NCI-H69 (cell line): ENCODE measurements around the gene SPOCK3.
A peak's percentile ranks its signal among the peaks of the same experiment; 100 is the strongest.
"Not testable (repeated sequence)": the region's sequence is repeated elsewhere in the genome, so short reads cannot be mapped to it uniquely, and the experiment has no call there.

Experiments used
- DNase-seq: peaks from one replicate; lab custom pipeline; 2025; lab: John Stamatoyannopoulos, UW

The SPOCK3 gene

GRCh38 chr4:167234316-167234881 is at the start of gene SPOCK3:
SPOCK3 (minus strand) TSS chr4:167234494.
- DNase-seq = peak; percentile 90

DNA sequence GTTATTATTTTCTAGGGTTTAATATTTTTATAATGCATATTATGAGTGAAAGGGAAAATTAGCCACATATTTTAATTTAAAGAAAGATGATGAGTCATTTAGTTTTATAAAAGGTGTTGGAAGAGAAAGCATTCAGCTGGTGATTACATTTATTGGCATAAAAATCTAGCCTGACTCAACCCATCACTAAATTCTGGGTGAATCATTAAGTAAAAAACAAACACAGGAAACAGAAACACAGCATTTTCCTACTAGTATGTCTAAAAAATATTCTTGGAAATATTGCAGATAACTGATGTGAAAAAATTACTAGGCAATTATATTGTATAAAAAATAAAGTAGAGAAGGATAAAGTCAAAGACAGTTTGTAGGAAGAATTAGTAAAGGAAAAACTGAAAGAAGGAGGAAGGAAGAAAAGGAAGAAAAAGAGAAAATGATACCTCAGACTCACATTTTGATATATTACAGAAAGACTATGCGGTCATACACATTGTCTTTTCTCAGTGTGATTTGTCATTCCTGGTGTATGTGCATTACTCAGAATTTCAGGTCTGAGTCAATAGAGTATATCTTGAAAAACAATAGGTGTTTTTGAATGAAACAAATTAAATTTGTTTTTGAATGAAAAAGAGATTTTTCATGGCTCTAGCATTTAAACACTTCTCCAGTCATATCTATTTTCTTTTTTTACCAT is 48.0 kb upstream of the SPOCK3 start:
- no peak for DNase-seq

GRCh38 chr4:167281545-167281944 is 47.3 kb upstream of the SPOCK3 start:
- DNase-seq = not testable (repeated sequence)

- DNase-seq = no peak
Measured at GRCh38 chr4:167274351-167274750, 40.1 kb upstream of the SPOCK3 start.

GRCh38 chr4:167265231-167265630 is 30.9 kb upstream of the SPOCK3 start:
- no peak for DNase-seq

- DNase-seq = no peak
Measured at GRCh38 chr4:167248271-167248670, 14.0 kb upstream of the SPOCK3 start.

DNA sequence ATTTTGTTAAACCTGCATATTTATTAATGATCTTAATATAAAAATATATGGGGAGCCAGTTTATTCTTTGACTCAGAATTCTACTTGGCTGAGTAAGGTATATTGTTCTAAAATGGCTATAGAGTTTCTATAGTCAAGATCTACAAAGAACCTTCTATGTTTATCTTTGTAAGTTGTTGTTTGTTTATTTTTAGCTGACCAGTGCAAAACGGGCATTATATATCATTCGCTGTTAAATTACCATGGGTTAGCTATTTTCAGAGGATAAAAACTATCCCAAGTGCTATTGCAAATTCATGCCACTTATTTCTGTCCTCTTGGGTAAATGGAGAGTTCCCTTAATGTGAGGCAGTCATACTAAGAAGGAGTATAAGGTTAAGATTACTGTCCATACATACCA is 5.3 kb upstream of the SPOCK3 start:
- peak; percentile 6 for DNase-seq

DNA sequence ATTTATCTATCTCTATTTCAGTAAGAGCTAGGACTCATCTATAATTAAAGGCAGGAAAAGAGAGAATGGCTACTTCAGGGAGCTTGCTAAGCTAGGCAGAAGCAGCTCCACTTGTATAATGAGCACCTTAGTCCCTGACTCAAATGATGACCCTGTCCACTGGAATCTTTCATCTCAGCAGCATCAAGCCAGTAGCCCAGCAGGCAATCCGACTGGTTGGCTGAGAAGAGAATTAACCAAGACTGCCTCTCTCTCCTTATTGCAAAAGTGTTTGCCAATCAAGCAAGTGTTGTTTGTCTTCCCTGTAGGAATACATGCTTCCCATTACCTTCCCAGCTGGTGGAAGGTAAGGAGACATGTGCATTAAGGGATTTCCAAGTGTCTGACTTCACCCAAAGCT is 3.9 kb upstream of the SPOCK3 start:
- DNase-seq = peak; percentile 91

DNA sequence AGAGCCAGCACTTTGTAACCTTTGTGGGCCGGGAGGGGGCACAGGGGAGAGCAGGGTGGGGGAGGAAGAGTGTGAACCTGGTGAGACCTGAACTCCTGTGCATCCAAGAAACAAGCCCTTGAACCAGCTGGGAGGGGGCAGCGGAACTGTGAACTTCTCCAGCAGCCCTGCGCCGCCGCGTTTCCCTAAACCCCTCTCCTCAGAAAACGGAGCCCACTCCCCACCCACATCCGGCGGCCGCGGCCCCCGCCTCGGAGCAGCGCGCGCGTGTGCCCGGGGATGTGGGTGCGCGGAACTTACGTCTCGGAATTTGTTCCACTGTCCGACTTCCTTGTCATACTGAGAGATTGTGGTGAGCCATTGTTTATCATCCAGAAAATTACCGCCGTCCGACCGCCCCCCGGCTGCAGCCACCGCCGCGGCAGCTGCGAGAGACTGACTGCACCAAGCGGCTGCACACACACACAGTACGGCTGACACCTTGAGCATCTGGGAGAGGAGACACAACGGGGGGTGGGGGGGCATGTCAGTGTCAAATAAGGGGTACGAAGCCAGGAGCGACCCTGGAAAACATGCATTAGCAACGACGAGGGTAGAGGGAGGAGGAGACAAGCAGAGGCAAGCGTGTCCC is 494 bp downstream of the SPOCK3 start:
- peak; percentile 85 for DNase-seq

DNA sequence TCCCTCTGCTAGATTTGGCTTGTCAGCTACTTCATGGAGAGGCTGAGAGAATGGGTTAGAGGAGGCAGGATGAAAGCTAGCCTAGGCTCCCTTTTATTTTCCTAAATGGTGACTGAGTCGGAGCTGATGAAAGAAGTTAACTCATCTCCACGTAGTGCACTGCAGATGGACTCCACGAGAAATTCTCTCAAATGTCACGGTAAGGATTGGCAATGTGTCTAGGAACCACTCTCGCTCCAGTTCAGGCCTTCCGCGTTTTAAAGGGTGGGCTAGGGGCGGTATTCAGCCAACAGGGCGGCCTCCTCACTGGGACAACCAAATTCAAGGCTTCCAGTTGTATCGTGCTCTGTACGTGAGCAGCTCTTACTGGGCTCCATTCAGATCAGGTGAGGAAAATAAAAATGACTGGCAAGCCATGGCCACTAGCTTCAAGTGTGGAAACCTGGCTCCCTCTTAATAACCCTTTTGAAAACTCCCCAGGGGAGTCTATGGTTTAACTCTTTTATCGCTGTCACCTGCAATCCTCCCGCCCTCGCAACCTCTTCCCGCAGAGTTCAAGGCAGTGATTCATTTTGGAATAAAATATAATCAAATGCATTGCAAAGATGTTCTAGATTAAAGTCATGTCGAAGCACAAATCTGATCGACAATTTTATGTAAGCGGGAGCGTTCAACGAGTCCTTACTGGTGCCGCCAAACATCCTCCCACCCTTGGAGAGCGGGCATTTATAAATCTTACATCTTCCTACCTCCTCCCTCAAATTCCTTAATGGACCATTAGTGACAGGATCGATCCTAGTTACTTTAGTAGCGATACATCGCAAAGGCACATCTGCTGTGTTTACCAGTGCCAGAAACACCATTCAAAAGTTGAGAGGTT is 1.2 kb downstream of the SPOCK3 start:
- DNase-seq = peak; percentile 81

DNA sequence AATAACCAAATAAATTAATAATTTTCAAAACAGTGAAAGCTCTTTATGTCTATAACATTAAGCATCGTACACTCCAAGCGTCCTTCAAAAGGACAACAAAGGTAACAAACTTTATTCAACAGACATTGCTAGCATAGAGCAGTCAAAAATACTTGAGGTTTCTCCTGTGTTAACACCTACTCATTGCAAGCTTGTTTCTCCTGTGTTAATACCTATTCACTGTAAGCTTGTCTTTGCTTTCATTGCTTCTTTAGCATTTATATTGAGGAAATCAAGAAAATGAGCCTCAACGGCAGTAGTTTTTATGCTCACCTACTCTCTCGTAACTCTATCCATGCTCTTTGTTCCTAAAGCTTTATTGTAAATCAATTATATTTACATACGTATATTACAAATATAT is 3.5 kb downstream of the SPOCK3 start:
- DNase-seq = peak; percentile 46

GRCh38 chr4:167222099-167222498 is 12.2 kb downstream of the SPOCK3 start:
- no peak for DNase-seq

DNA sequence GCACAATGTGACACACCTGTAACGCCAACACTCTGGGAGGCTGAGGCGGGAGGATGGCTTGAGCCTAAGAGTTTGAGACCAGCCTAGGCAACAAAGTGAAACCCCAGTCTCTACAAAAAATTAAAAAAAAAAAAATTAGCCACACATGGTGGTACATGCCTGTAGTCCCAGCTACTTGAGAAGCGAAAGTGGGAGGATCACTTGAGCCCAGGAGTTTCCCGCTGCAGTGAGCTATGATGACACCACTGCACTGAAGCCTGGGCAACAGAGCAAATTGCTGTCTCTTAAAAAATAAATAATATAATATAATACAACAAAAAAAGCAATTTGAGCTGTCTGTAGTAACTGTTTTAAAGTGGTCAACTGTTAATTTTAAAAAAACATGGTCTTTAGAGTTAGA is 13.2 kb downstream of the SPOCK3 start:
- DNase-seq = peak; percentile 16

DNA sequence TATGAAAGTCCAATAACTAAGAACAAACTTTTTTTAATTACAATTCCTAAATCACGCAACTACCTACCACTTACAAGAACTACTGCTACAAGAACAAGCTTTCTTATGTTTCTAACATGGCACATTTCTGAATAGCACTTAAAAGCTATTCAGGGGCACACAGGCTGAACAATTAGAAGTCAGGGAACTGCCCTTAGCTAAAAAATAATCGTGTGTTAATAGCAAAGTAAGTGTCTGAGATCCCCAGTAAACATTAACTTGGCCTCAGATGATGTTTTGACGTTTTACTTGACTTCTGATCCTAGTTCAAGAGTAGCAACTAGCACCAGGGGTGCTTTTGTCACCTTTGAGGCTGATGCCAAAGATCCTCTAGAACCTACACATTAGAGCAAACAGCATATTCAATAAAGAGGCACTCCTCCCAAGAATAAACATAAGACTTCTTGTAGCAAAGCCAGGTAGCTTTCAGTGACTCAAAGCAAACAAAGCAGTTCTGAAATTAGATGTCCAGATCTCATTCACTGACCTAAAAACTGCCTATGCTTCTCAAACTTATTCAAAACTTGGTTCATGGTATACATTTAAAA is 16.2 kb downstream of the SPOCK3 start:
- DNase-seq = peak; percentile 96

DNA sequence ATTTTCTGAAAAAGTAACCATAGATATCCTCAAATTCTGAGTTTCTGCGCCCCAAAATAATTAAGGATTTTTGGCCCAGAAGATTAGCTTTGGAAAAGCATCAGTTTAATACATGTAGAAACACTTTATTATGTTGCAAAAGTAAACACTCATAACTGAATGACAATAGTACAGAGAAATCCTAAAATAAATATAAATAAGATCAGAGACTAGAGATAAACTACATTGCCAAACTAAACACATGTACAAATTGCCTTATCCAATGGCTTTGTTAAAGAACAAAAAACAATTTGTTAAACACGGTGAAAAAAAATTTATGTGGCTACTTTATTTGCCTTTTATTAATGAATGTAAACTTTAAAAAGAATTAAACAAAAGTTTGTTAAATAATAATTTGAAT is 17.5 kb downstream of the SPOCK3 start:
- DNase-seq = no peak

GRCh38 chr4:167210166-167210565 is 24.1 kb downstream of the SPOCK3 start:
- peak; percentile 58 for DNase-seq

DNA sequence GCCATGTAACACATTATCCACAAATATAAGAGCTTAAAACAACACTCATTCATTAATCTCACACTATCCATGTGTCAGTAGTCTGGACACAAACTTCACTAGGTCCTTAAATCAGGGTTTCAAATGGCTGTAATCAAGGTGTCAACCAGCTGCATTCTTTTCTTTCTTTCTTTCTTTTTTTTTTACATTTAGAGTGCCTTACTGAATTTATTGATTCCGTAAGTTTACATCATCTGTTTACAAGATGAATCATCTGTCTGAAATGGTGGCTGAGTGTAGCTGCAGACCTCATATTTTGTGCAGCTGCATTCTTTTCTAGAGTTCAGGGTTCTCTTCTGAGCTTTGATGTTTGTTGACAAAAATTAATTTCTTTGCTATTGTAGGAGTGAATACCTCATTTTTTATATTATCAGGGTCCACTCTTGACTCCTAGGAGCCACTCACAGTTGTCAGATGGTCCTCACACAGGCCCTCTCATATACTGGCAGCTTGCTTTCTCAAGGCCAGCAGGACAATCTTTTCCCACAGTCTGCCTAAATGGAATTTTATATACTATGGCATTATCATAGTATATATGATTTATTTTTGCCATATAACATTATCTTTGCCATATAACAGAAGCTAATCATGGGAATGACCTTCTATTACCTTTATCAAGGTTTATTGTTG is 37.8 kb downstream of the SPOCK3 start:
- DNase-seq = peak; percentile 56

GRCh38 chr4:167190379-167190778 is 43.9 kb downstream of the SPOCK3 start:
- DNase-seq = no peak

DNA sequence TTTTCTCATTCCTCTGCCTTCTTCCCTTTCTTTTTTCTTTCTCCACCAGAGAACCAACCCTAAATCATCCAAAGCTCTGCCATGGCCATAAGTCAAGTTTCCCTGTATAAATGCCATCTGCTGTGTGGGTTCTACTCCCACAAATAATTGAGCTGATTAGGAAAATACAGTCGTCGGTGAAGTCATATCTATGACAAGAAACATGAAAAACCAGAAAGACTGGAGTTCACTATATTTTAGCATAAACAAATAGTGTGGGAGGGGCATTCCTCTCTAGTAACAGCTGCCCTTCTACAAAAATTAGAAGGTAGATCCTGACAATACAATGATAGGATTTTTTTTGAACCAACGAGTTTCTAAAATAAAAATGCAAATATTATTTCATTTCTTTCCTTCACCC is 48.8 kb downstream of the SPOCK3 start:
- DNase-seq = no peak

DNA sequence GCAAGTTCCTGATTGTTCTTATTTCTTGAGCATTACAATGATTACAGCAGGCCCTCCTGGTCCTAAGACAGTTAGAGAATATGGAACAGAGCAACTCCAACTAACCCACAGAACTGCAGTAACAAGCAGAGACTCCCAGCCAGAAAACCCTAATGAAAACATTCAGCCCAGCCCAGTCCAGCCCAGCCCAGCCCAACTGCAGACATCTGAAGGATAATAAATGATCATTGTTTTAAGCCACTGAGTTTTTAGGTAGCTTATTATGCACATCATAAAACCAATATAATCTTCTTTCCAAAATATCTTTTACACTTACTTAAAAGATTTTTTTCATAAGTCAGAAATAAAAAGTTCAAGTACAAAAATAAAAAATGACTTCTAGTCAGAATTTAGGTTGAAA is 51.3 kb downstream of the SPOCK3 start:
- DNase-seq = no peak

GRCh38 chr4:167177925-167178324 is 56.4 kb downstream of the SPOCK3 start:
- peak; percentile 27 for DNase-seq
